K562 (cell line): ENCODE results near the gene MYO18B. TPM values are rescaled to one million over a fixed set of nuclear protein-coding genes. Genes with fewer than 3 reads are reported as not detected.

Experiments used
- ATAC-seq: fragments of 200-7000 bp; cut with Tn5 transposase; 3 replicates; pipeline ENCODE4 v1.9.1; 2020; ENCODE audit warnings: moderate library complexity
- BruUV-seq: library from RNA; stranded (reverse); fragments of 400-500 nt; replicated peaks from 2 replicates; lab custom pipeline; 2021; lab: Mats Ljungman, UMichigan
- CTCF ChIA-PET: fragments of 300-600 bp; formaldehyde crosslinking; extraction: SDS; loops from one replicate; lab custom pipeline; 2021; ENCODE audit warnings: low intra/inter-chr PET ratio; lab: Yijun Ruan, JAX
- POLR2A ChIA-PET: fragments of 300-600, 350-650 bp; sonication (Branson Sonifier 250); formaldehyde crosslinking; extraction: SDS; loops from one replicate; lab custom pipeline; 2021; ENCODE audit warnings: antibody characterized with exemption, inconsistent platforms; lab: Yijun Ruan, JAX
- DNase-seq, 4 experiments: peaks; one replicate each; pipeline versions ENCODE4 v3.0.0 to v3.0.0-alpha.2; 2011 to 2018; ENCODE audit warnings: low spot score in 3 of 4, mixed read lengths in 3 of 4; ENCODE audit errors: extremely low read depth in 1 of 4
- FAIRE-seq: peaks from 2 replicates; lab custom pipeline; 2011; peaks lifted over from hg19 to GRCh38; lab: Jason Lieb, UNC
- H2AFZ ChIP-seq: 2 replicates; pipeline ENCODE4 v1.6.0; 2011; ENCODE audit warnings: low read depth, low read length, control low read depth, inconsistent platforms
- H3K27ac ChIP-seq: fragments of 200-600 bp; 3 replicates; pipeline ENCODE4 v1.8.0; 2011; ENCODE audit warnings: low read depth, mild to moderate bottlenecking, control low read depth, inconsistent platforms, low read length, moderate library complexity, mixed read lengths; ENCODE audit errors: extremely low read depth
- H3K27me3 ChIP-seq, 2 experiments: fragments of 300-600 bp in 1 of 2; 2 replicates in 1 of 2; 3 replicates in 1 of 2; pipeline versions ENCODE4 v1.6.0 to v1.8.0; 2011; ENCODE audit warnings: inconsistent platforms in 2 of 2, low read length in 2 of 2, mild to moderate bottlenecking in 1 of 2, mixed read lengths in 1 of 2, moderate library complexity in 1 of 2; ENCODE audit not compliant: control insufficient read depth in 2 of 2, insufficient read depth in 2 of 2
- H3K36me3 ChIP-seq: fragments of 300-600 bp; 3 replicates; pipeline ENCODE4 v1.8.0; 2011; ENCODE audit warnings: mild to moderate bottlenecking, low read length, inconsistent platforms; ENCODE audit not compliant: control insufficient read depth, insufficient read depth
- H3K4me1 ChIP-seq, 2 experiments: fragments of 200-600 bp in 1 of 2; replicated peaks in 1 of 2; 2 replicates in 1 of 2; 3 replicates in 1 of 2; pipeline versions ENCODE4 v1.5.1 to v1.8.0; 2011; ENCODE audit warnings: inconsistent platforms in 2 of 2, low read length in 2 of 2, mild to moderate bottlenecking in 1 of 2, mixed read lengths in 1 of 2, moderate library complexity in 1 of 2; ENCODE audit not compliant: control insufficient read depth in 2 of 2, insufficient read depth in 2 of 2
- H3K4me2 ChIP-seq: 2 replicates; pipeline ENCODE4 v1.6.1; 2011; ENCODE audit warnings: low read length, control low read depth, inconsistent platforms, mixed read lengths; ENCODE audit not compliant: insufficient read depth
- H3K4me3 ChIP-seq: fragments of 200-600 bp; sonication (generic), shearing (Covaris generic); 2 replicates; pipeline ENCODE4 v1.5.1; 2016; ENCODE audit warnings: control low read depth, inconsistent platforms
- H3K79me2 ChIP-seq: fragments of 200-600 bp; 3 replicates; pipeline ENCODE4 v1.8.0; 2011; ENCODE audit warnings: low read length, inconsistent platforms; ENCODE audit not compliant: control insufficient read depth, insufficient read depth
- H3K9ac ChIP-seq, 2 experiments: 2 replicates each; pipeline versions ENCODE4 v1.6.0 to v1.6.1; 2011; ENCODE audit warnings: low read depth in 2 of 2, low read length in 2 of 2, control low read depth in 1 of 2, inconsistent platforms in 1 of 2, mild to moderate bottlenecking in 1 of 2, mixed read lengths in 1 of 2; ENCODE audit not compliant: insufficient read depth in 1 of 2
- H3K9me1 ChIP-seq: one replicate; pipeline ENCODE4 v1.6.0; 2011; ENCODE audit warnings: inconsistent platforms, mild to moderate bottlenecking, low read length, moderate library complexity; ENCODE audit not compliant: control insufficient read depth, insufficient read depth
- H3K9me3 ChIP-seq: replicated peaks from 2 replicates; pipeline ENCODE4 v1.5.1; 2011; ENCODE audit warnings: low read depth, low read length, inconsistent platforms; ENCODE audit not compliant: control insufficient read depth, insufficient read depth
- H4K20me1 ChIP-seq: replicated peaks from 2 replicates; pipeline ENCODE4 v1.6.1; 2011; ENCODE audit warnings: low read length, inconsistent platforms, mixed read lengths; ENCODE audit not compliant: control insufficient read depth, insufficient read depth
- HNRNPUL1 ChIP-seq: fragments of 200-400 bp; formaldehyde crosslinking; IDR thresholded peaks from 2 replicates; pipeline ENCODE4 v1.6.1; 2017; ENCODE audit warnings: low read length
- ILK ChIP-seq: fragments of 450-650 bp; IDR thresholded peaks from 2 replicates; pipeline ENCODE4 v1.6.1; 2016; ENCODE audit warnings: missing genetic modification characterization, low read depth, mild to moderate bottlenecking, missing compliant biosample characterization, moderate library complexity, borderline replicate concordance
- PHB2 ChIP-seq: fragments of 450-650 bp; IDR thresholded peaks from 2 replicates; pipeline ENCODE4 v1.6.1; 2017; ENCODE audit warnings: low read depth
- RFX5 ChIP-seq: IDR thresholded peaks from 2 replicates; pipeline ENCODE4 v1.6.1; 2011; ENCODE audit warnings: low read depth, mild to moderate bottlenecking, improper control_type of control experiment, low read length
- ZNF224 ChIP-seq: sonication (generic); formaldehyde crosslinking; IDR thresholded peaks from 2 replicates; pipeline ENCODE4 v1.8.0; 2022; ENCODE audit warnings: mild to moderate bottlenecking, missing genetic modification reagents
- ZNF518B ChIP-seq: fragments of 250-450 bp; sonication (Bioruptor Pico); IDR thresholded peaks from 2 replicates; pipeline ENCODE4 v1.5.0; 2021; ENCODE audit warnings: mild to moderate bottlenecking, moderate library complexity
- ZNF75A ChIP-seq: fragments of 450-650 bp; formaldehyde crosslinking; IDR thresholded peaks from 2 replicates; pipeline ENCODE4 v1.4.0; 2020; ENCODE audit warnings: mild to moderate bottlenecking
- WGBS: fragments of 100-300 bp; shearing (Covaris generic); methylation state at CpG from one replicate; pipeline ENCODE4 v1.1.6; 2016; ENCODE audit warnings: low coverage, mixed read lengths; ENCODE audit not compliant: insufficient coverage; ENCODE audit errors: missing lambda C conversion rate; 5-methylcytosine and 5-hydroxymethylcytosine counted together
- in situ Hi-C: fragments of 300-500 bp; cut with MboI; formaldehyde crosslinking; loops from 4 replicates; pipeline ENCODE4 v1.15.0; 2018; ENCODE audit warnings: inconsistent platforms, mixed read lengths
- intact Hi-C: fragments of 100-400 bp; cut with micrococcal nuclease; formaldehyde crosslinking; loops from 2 replicates; pipeline ENCODE4 v1.14.2; 2022
- polyA plus RNA-seq, 8 experiments: library from polyadenylated mRNA; depleted of rRNA in 4 of 8; stranded (reverse) in 5 of 8; unstranded in 3 of 8; fragments of >200 nt; fragmentation: Nextera tagmentation in 2 of 8; fragmentation: Illumina TruSeq in 1 of 8; extraction: Ambion mirVana in 2 of 8; extraction: Trizol in 1 of 8; gene quantifications; 2 replicates each; pipeline versions ENCODE4 v1.2.1 to v1.2.3, GENCODE V29; 2011 to 2014; ENCODE audit warnings: inconsistent platforms in 1 of 8, missing spikeins in 1 of 8
- total RNA-seq, 7 experiments: library from RNA; depleted of rRNA in 6 of 7; stranded (reverse); fragments of >200 nt in 6 of 7; fragmentation: Illumina TruSeq in 2 of 7; extraction: Trizol in 2 of 7; gene quantifications; 2 replicates each; pipeline versions ENCODE4 v1.2.1 to v1.2.3, GENCODE V29; 2011 to 2021; ENCODE audit warnings: low replicate concordance in 1 of 7

MYO18B gene
- total and polyA plus RNA-seq, 9 of the 15 experiments (the other 6 are each of a cell fraction or from before 2014, with no cell fraction given) = 0.06 to 7.0 (median 4.3) TPM

GRCh38 chr22:25777411-25777810, 35.4 kb downstream of the MYO18B start:
- CTCF ChIA-PET = no interaction called here

More at GRCh38 chr22:25777411-25777810, 35.4 kb downstream of the MYO18B start:
- no peak overlapping the region for H3K4me2 ChIP-seq
- DNase-seq (no peak), ATAC-seq (no peak), FAIRE-seq (no peak)
- TF ChIP-seq ZNF518B (CRISPR knock-in tag) = no peak
- TF ChIP-seq ILK (tag) = no peak
- no peak for TF ChIP-seq HNRNPUL1
- TF ChIP-seq ZNF75A (CRISPR knock-in tag) = no peak
- TF ChIP-seq PHB2 = no peak
- TF ChIP-seq ZNF224 (CRISPR knock-in tag) = no peak
- no peak for TF ChIP-seq RFX5
- no peaks in the 10 kb centered on the region for H3K79me2 ChIP-seq
- H3K4me1 ChIP-seq = no peaks in the 10 kb centered on the region; a peak in 1 of 5 replicates
- no peak overlapping the region for H3K4me3 ChIP-seq
- peaks cover 18% of the 10 kb centered on the region; the same call in 1 of the 3 replicates for H3K36me3 ChIP-seq
- no peaks in the 10 kb centered on the region for H3K27me3 ChIP-seq
- intact Hi-C loops = loop anchor here (10.0 kb wide), 1 partner anchor 233 kb away; no protein-coding TSS in a partner anchor
- 69% methylated on average over 7 of the region's 9 CpGs for WGBS
- no peaks in the 10 kb centered on the region for H4K20me1 ChIP-seq
- H3K27ac ChIP-seq = no peak overlapping the region
- in situ Hi-C loops = no loop called here
- H3K9me3 ChIP-seq = no peaks in the 10 kb centered on the region
- BruUV-seq = no TSS peak
- H2AFZ ChIP-seq = no peak overlapping the region
- POLR2A ChIA-PET = no interaction called here
- no peaks in the 10 kb centered on the region for H3K9me1 ChIP-seq
- no peak overlapping the region; a peak in 1 of 4 replicates for H3K9ac ChIP-seq
